NCI-H82 treated with DMSO at 0.1 percent for 48 hours (cell line): ENCODE measurements around the gene USP51.
A peak's percentile ranks its signal among the peaks of the same experiment; 100 is the strongest.
"Not testable (repeated sequence)": the region's sequence is repeated elsewhere in the genome, so short reads cannot be mapped to it uniquely, and the experiment has no call there.

Source experiments
- DNase-seq: peaks from one replicate; lab custom pipeline; 2025; ENCODE audit not compliant: unreplicated experiment; lab: John Stamatoyannopoulos, UW

The USP51 gene

DNA sequence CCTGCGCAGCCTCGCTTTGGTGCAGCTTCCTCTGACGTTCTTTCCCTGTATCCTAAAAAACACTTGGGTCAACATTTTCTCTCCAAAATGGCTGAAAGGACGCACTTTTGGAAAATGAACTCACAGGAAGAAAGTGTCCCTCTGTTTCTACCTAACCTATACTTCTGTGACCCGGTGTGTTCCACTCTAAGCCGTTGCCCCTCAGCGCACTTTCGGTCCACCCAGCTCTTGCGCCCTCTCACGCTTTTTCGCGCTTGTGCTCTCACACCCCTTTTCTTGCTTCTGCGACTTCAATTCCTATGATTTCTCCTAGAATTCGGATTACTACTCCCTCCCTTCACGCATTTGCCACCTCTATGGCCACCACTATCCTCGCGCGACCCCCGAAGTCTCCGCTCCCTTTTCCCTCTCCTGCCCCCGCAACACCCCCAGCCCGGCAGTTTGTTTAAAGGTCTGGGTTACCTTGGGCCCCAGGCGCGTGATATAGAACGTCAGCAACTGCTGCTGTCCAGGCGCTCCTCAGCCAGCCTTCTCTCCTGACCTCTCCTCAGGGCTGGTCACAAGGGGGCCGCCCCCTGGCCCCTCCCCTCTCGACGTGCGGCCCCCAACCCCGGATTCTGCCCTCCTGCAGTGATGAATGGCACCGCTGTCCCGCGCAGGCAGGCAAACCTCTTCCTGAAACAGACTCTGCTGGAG lies at the start of gene USP51:
TSS of gene USP51 (minus strand) at position 535 of the 696 bp plus-strand sequence. CDS start 909 bp downstream, outside the sequence.
- DNase-seq: no peak

DNA sequence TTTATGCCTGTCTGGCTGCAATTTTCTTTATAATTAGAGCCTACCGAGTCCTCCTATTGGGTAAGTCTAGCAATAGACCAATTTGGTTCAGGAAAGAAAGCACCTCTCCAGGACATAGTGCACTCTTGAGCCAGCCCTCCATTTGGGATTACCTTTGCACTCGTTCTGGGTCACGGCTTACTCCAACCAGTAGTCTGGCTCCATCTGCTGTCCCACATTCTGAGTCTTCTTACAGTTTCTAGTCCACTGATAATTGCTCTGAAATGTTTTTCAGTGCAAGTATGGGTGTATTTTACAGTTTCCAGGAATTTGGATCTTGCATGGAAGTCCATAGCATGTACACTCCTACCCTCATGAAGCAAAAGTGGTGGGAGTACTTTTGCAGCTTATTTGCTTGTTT lies 34.8 kb upstream of the USP51 start:
- peak; percentile 30 for DNase-seq

- DNase-seq: no peak
These were observed 33.7 kb upstream of the USP51 start for GRCh38 chrX:55523356-55523755.

DNA sequence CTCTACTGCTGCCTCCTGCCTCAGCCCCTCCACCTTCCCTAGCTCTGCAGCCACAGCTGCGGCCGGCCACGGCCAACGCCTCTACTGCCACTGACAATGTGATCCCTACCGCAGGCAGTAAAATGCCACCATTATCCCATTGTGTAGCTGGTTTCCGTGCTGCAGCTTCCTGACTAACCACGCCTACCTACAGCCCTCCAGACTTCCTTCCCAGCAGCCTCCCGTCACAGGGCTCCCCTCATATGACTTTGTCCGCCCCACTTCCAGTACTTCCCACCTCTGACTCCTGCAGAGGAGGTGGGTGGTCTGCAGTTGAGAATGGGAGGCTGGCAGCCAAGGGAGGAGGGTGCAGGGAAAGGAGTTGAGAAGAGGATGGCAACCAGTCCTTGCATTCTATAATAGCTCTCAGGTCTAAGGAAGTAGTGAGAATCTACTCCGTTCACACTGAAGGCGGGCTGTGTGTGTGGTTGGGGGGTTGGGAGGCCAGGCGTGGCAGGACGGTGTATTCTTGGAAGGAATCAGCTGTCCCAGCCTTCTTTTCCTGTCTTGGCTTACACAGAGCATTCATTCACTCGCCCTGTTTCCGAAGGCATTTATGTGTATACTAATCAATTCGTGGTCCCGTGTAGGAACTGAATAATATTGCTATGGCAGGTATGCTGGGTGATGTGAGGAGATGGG lies 33.1 kb upstream of the USP51 start:
- DNase-seq: no peak

- no peak for DNase-seq
These were observed 32.0 kb upstream of the USP51 start for GRCh38 chrX:55521687-55522086.

DNA sequence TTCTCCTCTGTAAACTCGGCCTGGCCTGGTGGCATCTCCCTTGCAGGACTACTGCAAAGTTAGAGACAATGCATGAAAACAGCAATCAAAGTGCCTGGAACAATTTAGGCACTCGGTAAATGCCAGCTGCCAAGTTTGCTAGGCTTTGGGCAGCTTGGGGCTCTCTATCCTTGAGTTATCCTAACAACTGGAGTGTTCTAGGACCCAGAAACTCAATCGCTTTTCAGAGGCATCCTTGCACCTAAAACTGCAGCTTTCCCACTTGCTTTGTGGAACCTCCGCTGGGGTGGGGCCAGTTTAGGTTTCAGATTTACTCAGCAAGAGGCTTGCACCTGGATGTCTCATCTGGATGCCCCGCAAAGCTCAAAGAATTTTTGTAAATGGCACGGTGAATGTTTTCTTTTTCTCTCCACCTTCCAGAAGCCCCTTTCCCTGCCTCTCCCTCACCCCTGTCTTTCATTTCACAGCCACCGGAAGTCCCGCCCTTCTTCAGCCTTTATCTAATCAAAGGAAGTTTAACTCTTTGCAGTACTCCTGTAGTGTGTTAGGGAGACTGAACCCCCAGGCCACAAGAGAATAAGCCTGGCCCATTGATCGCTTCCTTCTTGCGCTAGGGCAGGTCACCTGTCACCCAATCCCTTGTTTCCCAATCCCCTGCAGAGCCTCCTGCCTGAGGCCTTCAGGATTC lies 27.3 kb upstream of the USP51 start:
- not testable (repeated sequence) for DNase-seq

DNA sequence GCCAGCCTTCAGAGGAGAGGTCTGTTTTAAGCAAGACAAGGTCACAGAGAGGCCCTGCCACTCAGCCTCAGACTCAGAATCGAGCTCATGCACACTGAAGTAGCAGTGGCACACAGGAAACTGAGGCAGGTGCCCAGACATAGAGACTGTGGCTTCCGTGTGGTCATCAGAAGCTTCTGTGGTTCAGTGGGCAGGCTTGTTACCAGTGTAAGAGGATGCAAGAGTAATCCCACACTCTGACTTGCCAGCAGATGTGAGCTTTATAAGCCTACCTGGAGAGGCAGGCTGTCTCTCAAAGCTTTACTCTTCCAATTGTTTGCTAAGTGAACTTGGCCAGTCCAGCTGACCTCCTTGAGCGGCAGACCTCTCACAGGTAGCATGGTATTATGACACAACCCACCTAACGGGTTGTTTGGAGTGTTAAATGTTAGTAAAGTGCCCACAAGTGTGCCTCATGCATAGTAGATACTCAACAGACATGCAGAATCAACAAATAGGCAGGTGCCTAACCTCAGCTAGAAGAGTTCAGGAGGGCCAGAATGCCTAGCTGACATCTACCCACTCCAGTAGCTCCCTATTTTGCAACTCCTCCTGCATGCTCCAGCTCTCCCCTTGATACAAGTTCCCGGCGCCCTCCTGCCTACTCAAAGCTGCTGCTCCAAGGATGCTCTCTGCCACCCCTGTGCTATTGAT lies 23.5 kb upstream of the USP51 start:
- DNase-seq: not testable (repeated sequence)

DNA sequence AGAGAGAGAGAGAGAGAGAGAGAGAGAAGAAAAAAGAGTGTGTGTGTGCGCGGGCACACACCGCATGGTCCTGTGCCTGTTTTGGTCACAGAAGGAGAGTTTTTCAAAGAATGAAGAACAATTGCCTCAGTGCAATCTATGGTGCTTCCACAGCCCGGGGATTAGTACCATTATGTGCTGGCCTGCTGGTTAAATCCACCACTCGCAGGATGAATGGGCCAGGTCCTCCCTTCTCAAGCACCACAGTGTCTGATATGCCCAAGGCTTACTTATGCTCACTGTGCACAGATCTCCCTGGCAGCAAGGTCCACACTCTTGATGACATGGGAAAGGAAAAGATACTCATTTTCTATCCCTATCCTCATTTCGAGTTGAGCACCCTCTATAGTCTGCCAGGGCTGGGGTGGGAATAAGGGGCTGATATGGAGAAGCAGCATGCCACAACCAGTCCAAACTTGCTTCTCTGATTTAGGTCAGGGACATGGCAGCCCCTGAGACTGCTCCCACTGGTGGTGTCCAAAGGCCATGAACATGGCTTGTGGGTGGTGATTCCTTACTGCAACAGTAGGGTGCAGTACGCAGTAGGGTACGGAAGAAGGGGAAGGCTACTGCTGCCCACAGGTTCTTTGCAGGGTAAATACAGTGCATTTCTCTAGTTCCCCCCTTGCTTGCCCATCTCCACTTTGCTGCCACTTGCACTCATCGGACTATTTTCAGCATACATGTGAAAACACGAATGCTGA lies 18.9 kb upstream of the USP51 start:
- DNase-seq: not testable (repeated sequence)

GRCh38 chrX:55507699-55508098 lies 18.1 kb upstream of the USP51 start:
- DNase-seq: not testable (repeated sequence)

- not testable (repeated sequence) for DNase-seq
These were observed 17.4 kb upstream of the USP51 start for GRCh38 chrX:55507010-55507409.

GRCh38 chrX:55490974-55491373 lies 1.3 kb upstream of the USP51 start:
- no peak for DNase-seq

DNA sequence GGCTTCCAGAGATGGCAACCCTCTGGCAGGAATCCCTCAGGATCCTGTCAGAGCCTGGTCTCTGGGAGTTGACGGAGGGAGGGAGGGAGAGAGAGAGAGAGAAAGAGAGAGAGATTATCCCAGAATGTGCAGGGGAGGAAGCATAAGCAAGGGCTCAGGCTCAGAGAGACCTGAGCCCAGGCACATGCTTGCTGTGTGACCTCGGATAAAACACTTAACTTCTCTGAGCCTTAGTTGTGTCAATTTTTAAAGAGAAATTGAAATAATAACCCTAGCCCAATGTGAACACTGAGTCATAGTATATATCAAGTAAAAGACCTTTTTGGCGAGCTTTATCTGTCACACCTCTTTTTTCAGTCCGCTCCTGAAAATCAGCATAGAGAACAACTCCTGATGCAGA lies 473 bp upstream of the USP51 start:
- no peak for DNase-seq

- peak; percentile 60 for DNase-seq
These were observed 895 bp downstream of the USP51 start for GRCh38 chrX:55488593-55489313.

GRCh38 chrX:55488006-55488592 lies 1.5 kb downstream of the USP51 start:
- no peak for DNase-seq

DNA sequence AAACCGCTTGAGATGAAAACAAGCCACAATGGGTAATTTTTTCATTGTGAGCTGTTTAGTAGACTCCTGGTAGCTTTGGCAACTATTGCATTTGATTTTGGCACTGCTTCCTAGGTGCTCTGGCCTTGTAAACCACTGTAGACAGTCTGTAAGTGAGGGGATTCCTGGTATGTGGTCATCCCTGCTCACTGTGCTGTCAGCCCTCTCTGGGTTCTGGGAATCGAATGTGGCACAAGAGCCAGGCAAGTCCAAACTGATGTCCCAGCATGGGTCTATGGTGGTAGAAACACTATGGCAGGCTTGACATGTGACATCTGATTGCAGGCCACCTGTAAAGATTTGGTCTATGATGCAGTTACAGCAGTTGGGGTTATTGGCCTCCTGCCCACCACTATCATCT lies 2.5 kb downstream of the USP51 start:
- DNase-seq: no peak

GRCh38 chrX:55486736-55487135 lies 2.9 kb downstream of the USP51 start:
- DNase-seq: no peak

- no peak for DNase-seq
These were observed 4.7 kb downstream of the USP51 start for GRCh38 chrX:55484948-55485347.

GRCh38 chrX:55480390-55481062 lies 9.1 kb downstream of the USP51 start:
- no peak for DNase-seq

DNA sequence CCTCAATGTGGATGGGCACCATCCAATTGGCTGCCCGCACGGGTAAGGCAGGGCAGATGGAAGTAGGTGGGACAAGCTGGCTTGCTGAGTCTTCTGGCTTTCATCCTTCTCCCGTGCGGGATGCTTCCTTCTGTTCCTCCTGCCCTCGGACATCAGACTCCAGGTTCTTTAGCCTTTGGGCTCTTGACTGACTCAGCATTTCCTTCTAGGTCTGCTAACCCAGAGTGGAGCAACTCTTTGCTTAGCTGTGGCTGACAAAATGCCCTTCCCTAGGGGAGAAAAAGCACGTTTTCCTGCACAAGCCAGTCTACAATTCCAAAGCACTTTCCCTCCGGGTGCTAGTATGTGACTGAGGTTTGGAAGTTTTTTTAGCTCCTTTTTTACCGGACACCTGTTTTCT lies 9.7 kb downstream of the USP51 start:
- not testable (repeated sequence) for DNase-seq
